Measurements from ENCODE around the gene RNF224. TPM values are rescaled to one million over a fixed set of nuclear protein-coding genes. Genes with fewer than 3 reads are reported as not detected.

The RNF224 gene
- total RNA-seq, 1 experiment from 2014 or later = 0.27 TPM

GRCh38 chr9:137225699-137226331 is 1.5 kb upstream of the RNF224 start:
- ChIA-PET CTCF (interaction anchor here (1.3 to 2.4 kb wide), 2 partner anchors 25 to 49 kb away, joined by 3 to 6 read pairs; partner anchors contain the start of gene TPRN), POLR2A (no interaction called here)
- no peak overlapping the region for H3K4me3 Mint-ChIP-seq (ENCODE audit: unreplicated experiment)
- H3K9me3 ChIP-seq = no peaks in the 10 kb centered on the region
- H3K4me1 Mint-ChIP-seq (ENCODE audit: low read depth, unreplicated experiment) = peaks cover 13% of the 10 kb centered on the region
- H3K27ac Mint-ChIP-seq (ENCODE audit: unreplicated experiment) = peak overlapping the region; percentile 64
- H3K9me3 Mint-ChIP-seq (ENCODE audit: unreplicated experiment) = no peaks in the 10 kb centered on the region
- no TSS peak for BruUV-seq (replicated peaks)
- intact Hi-C loops (cut with micrococcal nuclease; ENCODE audit: unreplicated experiment) = loop anchor here (2.0 kb wide), 3 partner anchors 37 to 109 kb away; partner anchors contain the start of genes ANAPC2 and SSNA1
- no peaks in the 10 kb centered on the region for H3K36me3 ChIP-seq (ENCODE audit: control insufficient read depth, insufficient read depth, low read length)
- H3K4me3 ChIP-seq (ENCODE audit: low read depth, low read length) = no peak overlapping the region
- no peaks in the 10 kb centered on the region for H3K27me3 ChIP-seq (replicated peaks; ENCODE audit: control insufficient read depth, insufficient read depth, low read length)
- peaks cover 11% of the 10 kb centered on the region for H3K36me3 Mint-ChIP-seq (ENCODE audit: insufficient read depth, unreplicated experiment)
- TF ChIP-seq, protein P1, sequence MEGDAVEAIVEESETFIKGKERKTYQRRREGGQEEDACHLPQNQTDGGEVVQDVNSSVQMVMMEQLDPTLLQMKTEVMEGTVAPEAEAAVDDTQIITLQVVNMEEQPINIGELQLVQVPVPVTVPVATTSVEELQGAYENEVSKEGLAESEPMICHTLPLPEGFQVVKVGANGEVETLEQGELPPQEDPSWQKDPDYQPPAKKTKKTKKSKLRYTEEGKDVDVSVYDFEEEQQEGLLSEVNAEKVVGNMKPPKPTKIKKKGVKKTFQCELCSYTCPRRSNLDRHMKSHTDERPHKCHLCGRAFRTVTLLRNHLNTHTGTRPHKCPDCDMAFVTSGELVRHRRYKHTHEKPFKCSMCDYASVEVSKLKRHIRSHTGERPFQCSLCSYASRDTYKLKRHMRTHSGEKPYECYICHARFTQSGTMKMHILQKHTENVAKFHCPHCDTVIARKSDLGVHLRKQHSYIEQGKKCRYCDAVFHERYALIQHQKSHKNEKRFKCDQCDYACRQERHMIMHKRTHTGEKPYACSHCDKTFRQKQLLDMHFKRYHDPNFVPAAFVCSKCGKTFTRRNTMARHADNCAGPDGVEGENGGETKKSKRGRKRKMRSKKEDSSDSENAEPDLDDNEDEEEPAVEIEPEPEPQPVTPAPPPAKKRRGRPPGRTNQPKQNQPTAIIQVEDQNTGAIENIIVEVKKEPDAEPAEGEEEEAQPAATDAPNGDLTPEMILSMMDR (IDR thresholded peaks at IDR 0.05; ENCODE audit: insufficient read depth in 1 of 2, low read depth in 1 of 2, low read length in 1 of 2, severe bottlenecking in 1 of 2, unreplicated experiment in 1 of 2) = no peak
- no peaks in the 10 kb centered on the region for H3K27me3 Mint-ChIP-seq (ENCODE audit: insufficient read depth, unreplicated experiment)
- DNase-seq = no peak
- H3K4me1 ChIP-seq = peaks cover 33% of the 10 kb centered on the region

DNA sequence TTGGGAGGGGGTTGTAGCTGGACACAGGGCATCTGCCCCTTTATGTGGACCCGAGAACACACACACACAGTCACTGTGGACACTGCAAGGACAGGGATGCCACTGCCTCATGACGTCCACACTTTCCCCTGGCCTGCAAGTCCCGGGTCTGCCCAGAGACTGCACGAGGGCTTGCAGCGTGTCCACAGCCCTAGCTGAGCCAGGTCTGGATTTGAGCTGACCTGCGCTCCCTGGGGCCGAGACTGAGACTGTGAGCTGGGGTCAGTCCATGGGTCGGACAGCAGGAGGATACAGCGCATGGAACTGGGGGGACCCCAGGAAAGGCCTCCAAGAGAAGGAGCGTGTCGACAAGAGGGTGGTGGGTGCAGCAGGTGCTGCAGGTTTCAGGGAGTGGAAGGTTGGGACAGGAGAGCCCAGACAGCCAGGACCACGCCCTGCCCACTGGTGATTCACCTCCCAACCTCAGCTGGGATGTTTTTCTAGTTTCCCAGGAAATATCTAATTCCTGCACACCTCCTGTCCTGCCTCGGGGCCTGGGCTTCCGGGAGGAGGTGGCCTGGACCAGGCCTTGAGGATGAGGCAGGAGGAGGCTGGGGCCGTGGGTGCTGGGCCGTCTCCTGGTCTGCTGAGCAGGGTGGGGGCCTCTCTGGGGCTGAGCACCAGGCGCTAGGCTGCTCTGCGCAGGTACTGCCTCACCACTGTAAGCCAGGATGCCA is 806 bp upstream of the RNF224 start:
- CTCF ChIA-PET = interaction anchor here (1.3 to 2.4 kb wide), 8 partner anchors 10 to 64 kb away, joined by 3 to 20 read pairs (median 6); partner anchors contain the start of genes ANAPC2, LRRC26, SSNA1 and TPRN
- H3K4me1 ChIP-seq = peaks cover 38% of the 10 kb centered on the region
- peak overlapping the region; percentile 64 for H3K27ac Mint-ChIP-seq (ENCODE audit: unreplicated experiment)
- H3K36me3 Mint-ChIP-seq (ENCODE audit: insufficient read depth, unreplicated experiment) = peaks cover 11% of the 10 kb centered on the region
- no peaks in the 10 kb centered on the region for H3K36me3 ChIP-seq (ENCODE audit: control insufficient read depth, insufficient read depth, low read length)
- TF ChIP-seq, protein P1 (IDR thresholded peaks at IDR 0.05; ENCODE audit: insufficient read depth in 1 of 2, low read depth in 1 of 2, low read length in 1 of 2, severe bottlenecking in 1 of 2, unreplicated experiment in 1 of 2) = no peak
- H3K9me3 ChIP-seq = no peaks in the 10 kb centered on the region
- intact Hi-C loops (cut with micrococcal nuclease; ENCODE audit: unreplicated experiment) = loop anchor here (1.0 to 2.0 kb wide), 4 partner anchors 10 to 110 kb away; partner anchors contain the start of genes ANAPC2 and SSNA1
- no peak for DNase-seq
- BruUV-seq (replicated peaks) = no TSS peak
- POLR2A ChIA-PET = interaction anchor here (0.8 kb wide), 1 partner anchor 37 kb away, joined by 3 read pairs; no protein-coding TSS in a partner anchor
- H3K4me1 Mint-ChIP-seq (ENCODE audit: low read depth, unreplicated experiment) = peaks cover 13% of the 10 kb centered on the region
- no peak overlapping the region for H3K4me3 Mint-ChIP-seq (ENCODE audit: unreplicated experiment)
- H3K27me3 Mint-ChIP-seq (ENCODE audit: insufficient read depth, unreplicated experiment) = no peaks in the 10 kb centered on the region
- H3K9me3 Mint-ChIP-seq (ENCODE audit: unreplicated experiment) = no peaks in the 10 kb centered on the region
- H3K4me3 ChIP-seq (ENCODE audit: low read depth, low read length) = no peak overlapping the region
- H3K27me3 ChIP-seq (replicated peaks; ENCODE audit: control insufficient read depth, insufficient read depth, low read length) = no peaks in the 10 kb centered on the region

- no peaks in the 10 kb centered on the region for H3K36me3 ChIP-seq (ENCODE audit: control insufficient read depth, insufficient read depth, low read length)
- CTCF ChIA-PET = interaction anchor here (0.6 to 2.4 kb wide), 13 partner anchors 9 to 181 kb away, joined by 3 to 20 read pairs (median 6); partner anchors contain the start of genes ANAPC2, LRRC26 and SSNA1
- intact Hi-C loops (cut with micrococcal nuclease; ENCODE audit: unreplicated experiment) = loop anchor here (1.0 to 2.0 kb wide), 4 partner anchors 8 to 111 kb away; partner anchors contain the start of genes ANAPC2 and SSNA1
- no peaks in the 10 kb centered on the region for H3K9me3 ChIP-seq
- H3K4me3 ChIP-seq (ENCODE audit: low read depth, low read length) = no peak overlapping the region
- Mint-ChIP-seq H3K4me3 (ENCODE audit: unreplicated experiment) (no peak overlapping the region), H3K9me3 (ENCODE audit: unreplicated experiment) (no peaks in the 10 kb centered on the region), H3K36me3 (ENCODE audit: insufficient read depth, unreplicated experiment) (peaks cover 8% of the 10 kb centered on the region), H3K27ac (ENCODE audit: unreplicated experiment) (no peak overlapping the region), H3K4me1 (ENCODE audit: low read depth, unreplicated experiment) (peaks cover 13% of the 10 kb centered on the region), H3K27me3 (ENCODE audit: insufficient read depth, unreplicated experiment) (no peaks in the 10 kb centered on the region)
- peaks cover 38% of the 10 kb centered on the region for H3K4me1 ChIP-seq
- POLR2A ChIA-PET = interaction anchor here (1.0 kb wide), 1 partner anchor 9 kb away, joined by 3 read pairs; no protein-coding TSS in a partner anchor
- H3K27me3 ChIP-seq (replicated peaks; ENCODE audit: control insufficient read depth, insufficient read depth, low read length) = no peaks in the 10 kb centered on the region
- no peak for DNase-seq
- TF ChIP-seq, protein P1 (IDR thresholded peaks at IDR 0.05; ENCODE audit: insufficient read depth in 1 of 2, low read depth in 1 of 2, low read length in 1 of 2, severe bottlenecking in 1 of 2, unreplicated experiment in 1 of 2) = no peak
- BruUV-seq (replicated peaks) = no TSS peak
These were observed 677 bp downstream of the RNF224 start for GRCh38 chr9:137227853-137228505.

Measured in Caco-2 (cell line).